Measurements from ENCODE around the gene PPARD.

Gene PPARD

DNA sequence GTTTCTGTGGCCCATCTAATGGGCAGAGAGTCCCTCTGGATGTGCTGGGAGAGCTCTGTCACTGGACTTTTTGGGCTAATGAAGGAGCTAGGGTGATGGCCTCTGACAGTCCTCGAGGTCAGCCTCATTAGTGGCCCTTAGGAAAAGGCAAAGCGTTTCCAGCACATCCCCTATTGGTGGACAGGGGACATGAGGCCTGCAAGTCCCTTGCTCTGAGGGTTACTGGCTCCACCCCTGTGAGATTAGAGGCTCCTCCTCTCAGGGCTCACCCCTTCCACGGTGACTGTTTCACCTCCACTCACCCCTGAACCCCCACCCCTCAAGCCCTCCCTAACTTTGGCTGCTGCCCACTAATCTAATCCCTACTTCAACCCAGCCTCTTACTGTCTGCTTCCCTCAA, 97.0 kb downstream of the PPARD start:
- H3K36me3 ChIP-seq (ENCODE audit: insufficient read depth, low read length) = no peaks in the 10 kb centered on the region
- H3K4me1 ChIP-seq (ENCODE audit: insufficient read depth, low read length) = no peaks in the 10 kb centered on the region
- H2AFZ ChIP-seq (ENCODE audit: low read depth, low read length) = no peak overlapping the region
- no peak overlapping the region for H3K4me3 ChIP-seq (ENCODE audit: low read length)
- no peaks in the 10 kb centered on the region for H3K9me3 ChIP-seq (ENCODE audit: low read length)
- H3K27me3 ChIP-seq (ENCODE audit: insufficient read depth, low read length) = no peaks in the 10 kb centered on the region

DNA sequence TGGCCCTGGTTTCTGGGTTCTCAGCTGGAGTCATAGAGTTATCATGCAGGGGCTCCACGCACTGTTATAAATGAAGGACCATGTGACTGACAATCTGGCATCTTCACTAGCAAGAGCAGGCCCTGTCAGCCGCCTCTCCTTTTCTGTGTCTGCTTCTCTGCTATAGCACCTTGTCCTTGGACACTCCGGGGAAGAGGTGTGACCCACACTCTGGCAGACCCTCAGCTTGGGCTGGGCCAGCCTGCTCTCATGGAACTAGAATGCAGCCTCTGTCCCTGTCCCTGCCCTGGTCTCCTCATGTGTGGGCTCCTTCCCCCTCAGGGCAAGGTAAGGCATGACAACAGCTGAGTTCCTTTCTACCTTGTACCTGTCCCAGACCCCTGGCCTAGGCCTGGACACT, 98.8 kb downstream of the PPARD start:
- no peak overlapping the region for H3K4me3 ChIP-seq (ENCODE audit: low read length)
- no peaks in the 10 kb centered on the region for H3K9me3 ChIP-seq (ENCODE audit: low read length)
- no peaks in the 10 kb centered on the region for H3K4me1 ChIP-seq (ENCODE audit: insufficient read depth, low read length)
- H3K36me3 ChIP-seq (ENCODE audit: insufficient read depth, low read length) = no peaks in the 10 kb centered on the region
- no peaks in the 10 kb centered on the region for H3K27me3 ChIP-seq (ENCODE audit: insufficient read depth, low read length)
- H2AFZ ChIP-seq (ENCODE audit: low read depth, low read length) = no peak overlapping the region

DNA sequence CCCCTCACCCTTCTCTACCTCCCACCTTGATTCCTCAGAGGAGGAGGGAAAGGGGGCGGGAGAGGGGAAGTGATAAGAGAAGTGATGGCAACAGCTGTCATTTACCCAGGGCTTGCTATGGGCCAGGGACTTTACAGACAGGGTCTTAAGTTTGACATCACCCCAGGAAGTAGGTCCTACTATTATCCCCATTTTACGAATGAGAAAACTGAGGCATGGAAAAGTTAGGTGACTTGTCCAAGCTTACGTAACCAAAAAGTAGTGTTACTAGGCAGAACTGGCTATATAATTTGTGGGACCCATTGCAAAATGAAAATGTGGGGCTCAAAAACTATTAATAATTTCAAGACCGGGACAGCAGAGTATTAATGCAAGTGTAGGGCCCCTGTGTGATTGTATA, 99.3 kb downstream of the PPARD start:
- H3K4me1 ChIP-seq (ENCODE audit: insufficient read depth, low read length) = no peaks in the 10 kb centered on the region
- no peaks in the 10 kb centered on the region for H3K27me3 ChIP-seq (ENCODE audit: insufficient read depth, low read length)
- H3K4me3 ChIP-seq (ENCODE audit: low read length) = no peak overlapping the region
- no peaks in the 10 kb centered on the region for H3K9me3 ChIP-seq (ENCODE audit: low read length)
- no peak overlapping the region for H2AFZ ChIP-seq (ENCODE audit: low read depth, low read length)
- H3K36me3 ChIP-seq (ENCODE audit: insufficient read depth, low read length) = no peaks in the 10 kb centered on the region

DNA sequence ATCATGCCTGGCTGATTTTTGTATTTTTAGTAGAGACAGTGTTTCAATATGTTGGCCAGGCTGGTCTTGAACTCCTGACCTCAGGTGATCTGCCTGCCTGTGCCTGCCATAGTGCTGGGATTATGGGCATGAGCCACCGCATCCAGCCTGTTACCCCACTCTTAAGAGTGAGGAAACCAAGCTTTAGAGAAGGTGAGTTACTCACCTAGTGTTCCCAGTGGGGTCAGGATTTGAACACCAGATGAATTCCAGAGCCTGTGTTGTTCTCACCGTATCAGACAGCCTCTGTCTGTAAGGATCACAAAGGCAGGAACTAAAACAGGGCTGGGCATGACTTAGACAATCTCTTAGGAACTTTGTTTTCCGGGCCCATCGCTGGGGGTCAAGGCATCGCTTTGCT, 100.3 kb downstream of the PPARD start:
- Histone ChIP-seq H3K4me1 (ENCODE audit: insufficient read depth, low read length) (no peaks in the 10 kb centered on the region), H3K4me3 (ENCODE audit: low read length) (no peak overlapping the region), H3K9me3 (ENCODE audit: low read length) (no peaks in the 10 kb centered on the region), H2AFZ (ENCODE audit: low read depth, low read length) (no peak overlapping the region), H3K27me3 (ENCODE audit: insufficient read depth, low read length) (no peaks in the 10 kb centered on the region), H3K36me3 (ENCODE audit: insufficient read depth, low read length) (no peaks in the 10 kb centered on the region)

DNA sequence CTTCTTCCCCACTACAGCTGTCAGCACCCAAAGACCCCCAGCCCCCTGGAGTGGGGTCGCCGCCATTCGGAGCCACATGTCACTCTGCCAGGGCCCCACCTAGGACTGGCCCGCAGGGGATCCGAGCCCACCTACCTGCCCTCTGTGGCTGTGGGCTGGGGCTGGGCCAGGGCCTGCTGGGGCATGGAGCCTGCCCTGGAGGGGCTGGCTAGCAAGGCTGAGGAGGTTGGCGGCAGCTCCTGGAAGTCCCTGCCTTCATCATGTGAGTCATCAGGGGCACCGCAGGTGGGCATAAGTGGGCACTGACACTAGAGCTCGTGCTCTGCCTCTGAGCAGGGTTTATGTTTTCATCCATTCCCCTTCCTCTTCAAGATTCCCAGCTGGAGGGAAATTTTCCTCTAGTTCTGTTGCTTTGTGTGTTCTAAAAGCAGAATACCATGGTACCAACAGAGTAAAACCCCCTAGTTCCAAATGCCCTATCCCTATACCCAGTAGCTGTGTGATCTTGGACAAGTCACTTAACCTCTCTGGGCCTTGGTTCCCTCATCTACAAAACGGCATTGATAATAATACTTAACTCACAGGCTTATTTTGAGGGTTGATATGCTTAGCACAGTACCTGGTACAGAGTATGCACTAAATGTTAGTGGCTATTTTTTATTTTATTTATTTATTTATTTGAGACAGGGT, 101.1 kb downstream of the PPARD start:
- no peaks in the 10 kb centered on the region for H3K4me1 ChIP-seq (ENCODE audit: insufficient read depth, low read length)
- no peak overlapping the region for H3K4me3 ChIP-seq (ENCODE audit: low read length)
- H3K27me3 ChIP-seq (ENCODE audit: insufficient read depth, low read length) = no peaks in the 10 kb centered on the region
- H2AFZ ChIP-seq (ENCODE audit: low read depth, low read length) = no peak overlapping the region
- no peaks in the 10 kb centered on the region for H3K9me3 ChIP-seq (ENCODE audit: low read length)
- H3K36me3 ChIP-seq (ENCODE audit: insufficient read depth, low read length) = no peaks in the 10 kb centered on the region

DNA sequence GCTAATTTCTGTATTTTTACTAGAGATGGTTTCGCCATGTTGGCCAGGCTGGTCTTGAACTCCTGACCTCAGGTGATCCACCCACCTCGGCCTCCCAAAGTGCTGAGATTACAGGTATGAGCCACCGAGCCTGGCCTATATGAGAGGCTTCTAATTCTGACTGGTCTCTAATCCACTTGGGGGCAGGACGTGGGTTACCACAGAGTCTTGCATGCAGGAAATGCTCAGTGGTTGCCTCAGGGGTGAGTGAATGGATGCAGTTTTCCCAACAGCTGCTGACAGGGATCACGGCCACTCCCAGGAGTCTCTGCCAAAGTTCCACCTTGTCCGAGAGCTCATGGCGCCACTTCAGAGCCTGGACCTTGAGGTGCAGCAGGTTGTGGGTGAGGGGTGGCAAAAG, 103.3 kb downstream of the PPARD start:
- Histone ChIP-seq H3K9me3 (ENCODE audit: low read length) (no peaks in the 10 kb centered on the region), H3K4me1 (ENCODE audit: insufficient read depth, low read length) (no peaks in the 10 kb centered on the region), H3K27me3 (ENCODE audit: insufficient read depth, low read length) (peaks cover 1% of the 10 kb centered on the region), H3K36me3 (ENCODE audit: insufficient read depth, low read length) (no peaks in the 10 kb centered on the region), H3K4me3 (ENCODE audit: low read length) (no peak overlapping the region), H2AFZ (ENCODE audit: low read depth, low read length) (no peak overlapping the region)

DNA sequence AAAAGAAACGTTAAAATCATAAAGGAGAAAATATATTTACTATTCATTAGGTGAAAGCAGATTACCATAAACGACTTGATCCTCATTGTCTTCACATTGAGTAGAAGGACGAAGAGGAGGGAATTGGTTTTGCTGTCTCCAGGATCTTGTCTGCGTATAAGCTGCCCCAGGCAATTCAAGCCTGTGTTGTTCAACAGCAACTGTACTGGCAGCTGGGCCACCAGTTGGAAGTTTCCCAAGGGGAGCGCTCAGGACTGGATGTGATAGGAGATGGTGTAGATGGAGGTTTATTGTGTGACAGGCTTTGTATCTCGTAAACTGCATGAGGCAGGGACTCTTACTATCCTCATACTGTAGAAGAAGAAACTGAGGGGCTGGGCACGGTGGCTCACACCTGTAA, 105.8 kb downstream of the PPARD start:
- Histone ChIP-seq H2AFZ (ENCODE audit: low read depth, low read length) (no peak overlapping the region), H3K4me1 (ENCODE audit: insufficient read depth, low read length) (peaks cover 11% of the 10 kb centered on the region), H3K9me3 (ENCODE audit: low read length) (no peaks in the 10 kb centered on the region), H3K4me3 (ENCODE audit: low read length) (no peak overlapping the region), H3K36me3 (ENCODE audit: insufficient read depth, low read length) (no peaks in the 10 kb centered on the region), H3K27me3 (ENCODE audit: insufficient read depth, low read length) (peaks cover 5% of the 10 kb centered on the region)

DNA sequence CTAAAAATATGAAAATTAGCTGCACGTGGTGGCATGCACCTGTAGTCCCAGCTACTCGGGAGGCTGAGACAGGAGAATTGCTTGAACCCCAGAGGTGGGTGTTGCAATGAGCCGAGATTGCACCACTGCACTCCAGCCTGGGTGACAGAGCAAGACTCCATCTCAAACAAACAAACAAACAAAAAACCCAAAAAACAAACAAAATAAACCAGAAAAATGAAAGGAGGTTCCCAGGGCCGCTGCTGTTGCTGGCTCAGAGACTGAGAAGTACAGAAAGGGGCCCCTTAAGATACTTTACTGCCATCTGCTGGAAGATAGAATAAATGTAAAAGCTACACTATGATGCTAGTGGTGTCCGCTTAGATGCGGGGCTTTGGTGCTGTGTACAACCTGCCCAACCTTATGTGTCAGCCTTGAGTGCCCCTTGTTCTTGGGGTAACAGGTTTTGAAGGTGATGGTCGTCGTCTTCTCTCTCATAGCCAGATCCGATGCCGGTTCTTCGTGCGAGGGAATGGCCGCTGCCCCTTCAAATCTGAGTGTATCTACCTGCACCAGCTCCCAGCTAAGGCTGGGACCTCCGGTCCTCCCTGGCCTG, 107.0 kb downstream of the PPARD start:
- Histone ChIP-seq H3K27me3 (ENCODE audit: insufficient read depth, low read length) (peaks cover 5% of the 10 kb centered on the region), H3K36me3 (ENCODE audit: insufficient read depth, low read length) (no peaks in the 10 kb centered on the region), H3K4me1 (ENCODE audit: insufficient read depth, low read length) (peaks cover 22% of the 10 kb centered on the region), H2AFZ (ENCODE audit: low read depth, low read length) (no peak overlapping the region), H3K9me3 (ENCODE audit: low read length) (no peaks in the 10 kb centered on the region), H3K4me3 (ENCODE audit: low read length) (no peak overlapping the region)

DNA sequence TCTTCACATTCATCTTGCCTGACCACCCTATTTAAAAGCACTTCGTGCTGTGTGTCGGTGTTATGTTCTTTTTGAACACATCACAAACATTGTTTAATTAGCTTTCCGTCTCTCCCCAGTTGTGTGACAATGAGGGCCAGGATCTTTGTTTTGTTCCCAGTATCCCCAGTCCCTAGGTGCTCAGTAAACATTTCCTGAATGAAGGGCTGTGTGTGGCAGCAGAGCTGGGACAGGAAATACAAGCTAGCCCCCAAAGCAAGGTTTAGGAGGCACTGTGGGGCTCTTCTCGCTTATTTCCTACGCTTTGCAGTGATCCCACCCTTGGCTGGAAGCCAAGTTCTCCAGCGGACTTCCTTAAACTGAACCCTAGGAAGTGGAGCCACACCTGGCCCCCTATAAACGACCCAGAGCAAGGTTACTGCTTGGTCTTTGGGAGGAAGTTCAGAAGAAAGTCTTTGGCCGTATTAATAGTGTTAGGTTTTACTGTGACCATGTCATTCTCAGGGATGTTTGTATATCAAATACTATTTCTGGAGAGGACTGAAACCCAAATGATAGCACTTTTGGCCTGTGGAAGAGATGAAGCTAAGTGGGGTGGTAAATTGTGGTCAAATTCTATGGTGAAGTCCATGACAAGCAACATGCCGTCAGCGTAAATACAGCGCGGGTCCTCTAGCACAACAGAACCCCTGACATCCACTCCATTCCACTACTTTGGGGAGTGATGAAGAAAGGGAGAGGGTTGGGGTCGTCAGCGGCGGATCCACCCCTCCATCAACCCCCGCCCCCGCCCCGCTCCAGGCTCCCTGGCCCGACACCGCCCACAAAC, 109.2 kb downstream of the PPARD start:
- Histone ChIP-seq H3K4me1 (ENCODE audit: insufficient read depth, low read length) (peaks cover 28% of the 10 kb centered on the region), H3K4me3 (ENCODE audit: low read length) (peak overlapping the region; percentile 42), H3K27me3 (ENCODE audit: insufficient read depth, low read length) (peaks cover 5% of the 10 kb centered on the region), H2AFZ (ENCODE audit: low read depth, low read length) (peak overlapping the region; percentile 36), H3K9me3 (ENCODE audit: low read length) (no peaks in the 10 kb centered on the region), H3K36me3 (ENCODE audit: insufficient read depth, low read length) (no peaks in the 10 kb centered on the region)

DNA sequence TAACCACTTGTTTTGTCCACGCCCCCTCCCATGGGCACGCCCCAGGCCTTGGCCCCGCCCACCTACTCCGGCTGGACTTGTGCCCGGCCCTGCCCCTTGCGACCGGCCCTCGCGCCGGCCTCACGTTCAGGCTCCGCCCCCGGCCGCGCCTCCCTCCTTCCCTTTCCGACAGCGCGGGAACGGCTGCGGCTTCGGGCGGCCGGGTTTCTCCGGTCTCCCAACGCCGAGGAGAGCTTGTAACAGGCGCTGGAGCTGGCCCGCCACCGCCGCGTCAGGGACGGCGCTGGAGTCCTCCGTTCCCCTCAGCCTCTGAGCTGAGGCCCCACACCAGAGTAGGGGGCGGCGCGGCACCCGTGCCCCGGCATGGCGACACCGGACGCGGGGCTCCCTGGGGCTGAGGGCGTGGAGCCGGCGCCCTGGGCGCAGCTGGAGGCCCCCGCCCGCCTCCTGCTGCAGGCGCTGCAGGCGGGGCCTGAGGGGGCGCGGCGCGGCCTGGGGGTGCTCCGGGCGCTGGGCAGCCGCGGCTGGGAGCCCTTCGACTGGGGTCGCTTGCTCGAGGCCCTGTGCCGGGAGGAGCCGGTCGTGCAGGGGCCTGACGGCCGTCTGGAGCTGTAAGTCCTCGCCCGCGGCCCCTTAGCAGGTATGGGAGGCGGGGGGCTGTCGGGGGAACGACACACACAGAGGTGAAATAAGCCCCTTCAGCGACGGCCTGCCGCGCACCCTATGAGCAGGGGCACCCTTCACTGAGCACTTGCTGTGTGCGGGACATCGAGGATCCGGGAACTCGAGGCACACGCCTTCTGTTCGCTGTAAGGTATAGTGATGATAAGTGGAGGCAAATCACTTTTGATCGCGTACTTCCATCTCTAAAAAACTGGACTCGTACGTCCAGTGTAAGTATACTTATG, 110.1 kb downstream of the PPARD start, which contains the start of gene FANCE:
Gene FANCE, plus strand, starts transcription at position 156 of the 908 bp plus-strand sequence. Its CDS starts 208 bp downstream, at position 364.
- Histone ChIP-seq H3K36me3 (ENCODE audit: insufficient read depth, low read length) (peaks cover 2% of the 10 kb centered on the region), H3K9me3 (ENCODE audit: low read length) (no peaks in the 10 kb centered on the region), H3K4me3 (ENCODE audit: low read length) (peak within 1 kb of the TSS; percentile 57), H3K27me3 (ENCODE audit: insufficient read depth, low read length) (peaks cover 5% of the 10 kb centered on the region), H2AFZ (ENCODE audit: low read depth, low read length) (peak within 1 kb of the TSS; percentile 93), H3K4me1 (ENCODE audit: insufficient read depth, low read length) (peaks cover 28% of the 10 kb centered on the region)

DNA sequence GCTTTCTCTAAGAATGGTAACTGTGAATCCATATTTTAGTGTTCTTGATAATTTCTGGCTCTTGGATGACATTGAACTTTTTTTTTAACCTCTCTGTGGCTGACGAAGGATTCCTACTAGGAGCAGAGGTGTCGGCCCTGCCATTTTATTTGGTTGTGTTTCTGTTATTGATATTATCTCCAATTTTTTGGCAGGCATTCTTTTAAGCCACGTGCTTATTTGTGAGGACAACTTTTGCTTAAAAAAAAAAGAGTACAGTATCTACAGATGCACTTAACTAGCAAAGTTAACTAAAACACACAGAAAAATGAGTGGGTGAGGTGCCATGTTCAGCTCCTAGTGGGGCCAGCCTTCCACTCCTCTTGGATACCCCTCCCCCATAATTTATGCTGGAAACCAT, 110.9 kb downstream of the PPARD start:
- H3K4me3 ChIP-seq (ENCODE audit: low read length) = peak overlapping the region; percentile 57
- H3K27me3 ChIP-seq (ENCODE audit: insufficient read depth, low read length) = peaks cover 5% of the 10 kb centered on the region
- no peaks in the 10 kb centered on the region for H3K9me3 ChIP-seq (ENCODE audit: low read length)
- H2AFZ ChIP-seq (ENCODE audit: low read depth, low read length) = peak overlapping the region; percentile 93
- peaks cover 28% of the 10 kb centered on the region for H3K4me1 ChIP-seq (ENCODE audit: insufficient read depth, low read length)
- peaks cover 6% of the 10 kb centered on the region for H3K36me3 ChIP-seq (ENCODE audit: insufficient read depth, low read length)

DNA sequence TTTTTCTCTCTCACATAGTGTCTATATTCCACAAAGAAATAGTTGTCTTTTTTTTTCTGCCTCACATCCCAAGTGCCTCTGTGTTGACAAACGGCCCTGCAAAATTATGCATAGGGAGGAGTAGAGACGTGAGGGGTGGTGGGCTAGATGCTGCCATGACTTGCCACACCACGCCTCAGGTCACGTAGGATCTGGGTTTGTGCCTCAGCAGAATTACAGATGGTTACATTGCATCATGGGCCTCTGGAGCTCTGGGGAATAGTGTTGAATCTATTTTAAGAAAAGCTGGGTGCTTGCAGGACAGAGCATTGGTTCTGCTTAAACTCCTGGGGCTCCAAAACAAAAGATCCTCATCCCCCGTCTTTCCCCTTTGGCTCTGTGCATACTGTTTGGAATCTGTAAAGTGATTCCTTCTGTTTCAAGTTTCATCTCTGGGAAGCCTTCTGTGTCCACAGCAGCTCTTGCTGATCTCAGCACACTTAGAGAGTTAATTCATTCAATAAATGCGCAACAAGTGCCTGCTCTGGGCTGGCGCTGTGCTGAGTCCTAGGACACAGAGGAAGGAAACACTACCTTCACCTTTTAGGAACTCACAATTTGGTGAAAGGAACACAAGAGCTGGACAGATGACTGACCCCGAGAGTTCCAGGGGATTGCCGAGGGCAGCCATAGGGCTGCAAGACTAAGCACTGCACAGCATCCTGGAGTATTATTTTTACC, 112.2 kb downstream of the PPARD start:
- Histone ChIP-seq H3K4me3 (ENCODE audit: low read length) (no peak overlapping the region), H3K9me3 (ENCODE audit: low read length) (no peaks in the 10 kb centered on the region), H3K27me3 (ENCODE audit: insufficient read depth, low read length) (peaks cover 5% of the 10 kb centered on the region), H2AFZ (ENCODE audit: low read depth, low read length) (no peak overlapping the region), H3K36me3 (ENCODE audit: insufficient read depth, low read length) (peaks cover 15% of the 10 kb centered on the region), H3K4me1 (ENCODE audit: insufficient read depth, low read length) (peaks cover 28% of the 10 kb centered on the region)

Data from neuron (in vitro differentiated cells).